Keratinocyte (primary cell): ENCODE results near the gene DNAJB8.

Source experiments
- EZH2 ChIP-seq: IDR thresholded peaks from one replicate; pipeline ENCODE4 v1.6.1; 2012; ENCODE audit warnings: inconsistent platforms, mild to moderate bottlenecking, low read length, moderate library complexity
- TF ChIP-seq, protein P1 (sequence below), 3 experiments: IDR thresholded peaks in 1 of 3; conservative IDR thresholded peaks in 1 of 3; optimal IDR thresholded peaks in 1 of 3; 2 replicates in 2 of 3; 3 replicates in 1 of 3; pipeline versions ENCODE3 to v1.5.1; 2011; ENCODE audit warnings: low read length in 3 of 3, mild to moderate bottlenecking in 3 of 3, moderate library complexity in 2 of 3, control low read depth in 1 of 3, inconsistent platforms in 1 of 3; ENCODE audit not compliant: insufficient read depth in 2 of 3; ENCODE audit errors: extremely low read depth in 1 of 3

GRCh38 chr3:128469556-128469955 lies 2.9 kb upstream of the DNAJB8 start:
- TF ChIP-seq, protein P1, sequence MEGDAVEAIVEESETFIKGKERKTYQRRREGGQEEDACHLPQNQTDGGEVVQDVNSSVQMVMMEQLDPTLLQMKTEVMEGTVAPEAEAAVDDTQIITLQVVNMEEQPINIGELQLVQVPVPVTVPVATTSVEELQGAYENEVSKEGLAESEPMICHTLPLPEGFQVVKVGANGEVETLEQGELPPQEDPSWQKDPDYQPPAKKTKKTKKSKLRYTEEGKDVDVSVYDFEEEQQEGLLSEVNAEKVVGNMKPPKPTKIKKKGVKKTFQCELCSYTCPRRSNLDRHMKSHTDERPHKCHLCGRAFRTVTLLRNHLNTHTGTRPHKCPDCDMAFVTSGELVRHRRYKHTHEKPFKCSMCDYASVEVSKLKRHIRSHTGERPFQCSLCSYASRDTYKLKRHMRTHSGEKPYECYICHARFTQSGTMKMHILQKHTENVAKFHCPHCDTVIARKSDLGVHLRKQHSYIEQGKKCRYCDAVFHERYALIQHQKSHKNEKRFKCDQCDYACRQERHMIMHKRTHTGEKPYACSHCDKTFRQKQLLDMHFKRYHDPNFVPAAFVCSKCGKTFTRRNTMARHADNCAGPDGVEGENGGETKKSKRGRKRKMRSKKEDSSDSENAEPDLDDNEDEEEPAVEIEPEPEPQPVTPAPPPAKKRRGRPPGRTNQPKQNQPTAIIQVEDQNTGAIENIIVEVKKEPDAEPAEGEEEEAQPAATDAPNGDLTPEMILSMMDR (optimal IDR thresholded peaks at IDR 0.05 in 1 of 3, IDR thresholded peaks at IDR 0.05 in 1 of 3, conservative IDR thresholded peaks at IDR 0.05 in 1 of 3; ENCODE audit: extremely low read depth in 1 of 3, insufficient read depth in 2 of 3, low read length in 3 of 3): no peak
- TF ChIP-seq EZH2: no peak
